ENCODE results near the gene POLG2. TPM values are rescaled to one million over a fixed set of nuclear protein-coding genes. Genes with fewer than 3 reads are reported as not detected.
A peak's percentile ranks its signal among the peaks of the same experiment; 100 is the strongest.

The POLG2 gene
- total RNA-seq, 1 donor from 2014 or later = 21.3 TPM

DNA sequence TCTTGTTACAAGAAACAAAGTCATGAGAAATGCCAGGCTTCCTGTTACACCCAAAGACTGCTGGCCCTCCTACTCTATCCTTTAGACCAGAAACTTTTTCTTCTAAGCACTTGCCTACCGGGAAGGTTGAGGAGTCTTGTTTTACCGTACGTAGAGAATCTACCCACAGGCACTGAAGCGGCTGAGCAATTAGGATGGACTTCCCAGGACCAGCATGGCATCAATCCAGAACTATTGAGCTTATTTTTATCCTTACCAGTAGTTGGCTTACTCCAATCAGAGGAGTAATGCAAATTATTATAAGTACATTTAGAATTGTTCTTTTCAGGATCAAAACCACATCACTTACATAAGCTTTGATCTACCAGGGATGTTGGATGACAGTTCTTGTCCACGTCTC, 35.6 kb upstream of the POLG2 start:
- peaks cover 2% of the 10 kb centered on the region for H3K27me3 Mint-ChIP-seq (ENCODE audit: unreplicated experiment)
- peaks cover 54% of the 10 kb centered on the region for H3K36me3 Mint-ChIP-seq (ENCODE audit: low read depth, unreplicated experiment)
- H3K4me3 Mint-ChIP-seq (ENCODE audit: unreplicated experiment) = no peak overlapping the region
- H3K4me1 Mint-ChIP-seq (ENCODE audit: unreplicated experiment) = peaks cover 18% of the 10 kb centered on the region
- TF ChIP-seq CTCF (IDR thresholded peaks at IDR 0.05; ENCODE audit: unreplicated experiment) = no peak
- H3K27ac Mint-ChIP-seq (ENCODE audit: unreplicated experiment) = no peak overlapping the region
- no peak for DNase-seq (ENCODE audit: low spot score)
- H3K9me3 Mint-ChIP-seq (ENCODE audit: unreplicated experiment) = no peaks in the 10 kb centered on the region

GRCh38 chr17:64531955-64532371, 35.1 kb upstream of the POLG2 start:
- no peak overlapping the region for H3K27ac Mint-ChIP-seq (ENCODE audit: unreplicated experiment)
- H3K9me3 Mint-ChIP-seq (ENCODE audit: unreplicated experiment) = no peaks in the 10 kb centered on the region
- DNase-seq (ENCODE audit: low spot score) = no peak
- H3K4me1 Mint-ChIP-seq (ENCODE audit: unreplicated experiment) = peaks cover 18% of the 10 kb centered on the region
- H3K4me3 Mint-ChIP-seq (ENCODE audit: unreplicated experiment) = no peak overlapping the region
- peaks cover 2% of the 10 kb centered on the region for H3K27me3 Mint-ChIP-seq (ENCODE audit: unreplicated experiment)
- H3K36me3 Mint-ChIP-seq (ENCODE audit: low read depth, unreplicated experiment) = peaks cover 55% of the 10 kb centered on the region
- no peak for TF ChIP-seq CTCF (IDR thresholded peaks at IDR 0.05; ENCODE audit: unreplicated experiment)

- Mint-ChIP-seq H3K27ac (ENCODE audit: unreplicated experiment) (no peak overlapping the region), H3K36me3 (ENCODE audit: low read depth, unreplicated experiment) (peaks cover 45% of the 10 kb centered on the region), H3K27me3 (ENCODE audit: unreplicated experiment) (peaks cover 2% of the 10 kb centered on the region), H3K4me1 (ENCODE audit: unreplicated experiment) (peaks cover 10% of the 10 kb centered on the region), H3K4me3 (ENCODE audit: unreplicated experiment) (peak overlapping the region; percentile 37), H3K9me3 (ENCODE audit: unreplicated experiment) (no peaks in the 10 kb centered on the region)
- no peak for DNase-seq (ENCODE audit: low spot score)
- TF ChIP-seq CTCF (IDR thresholded peaks at IDR 0.05; ENCODE audit: unreplicated experiment) = no peak
These were observed 32.4 kb upstream of the POLG2 start for GRCh38 chr17:64529221-64529620.

DNA sequence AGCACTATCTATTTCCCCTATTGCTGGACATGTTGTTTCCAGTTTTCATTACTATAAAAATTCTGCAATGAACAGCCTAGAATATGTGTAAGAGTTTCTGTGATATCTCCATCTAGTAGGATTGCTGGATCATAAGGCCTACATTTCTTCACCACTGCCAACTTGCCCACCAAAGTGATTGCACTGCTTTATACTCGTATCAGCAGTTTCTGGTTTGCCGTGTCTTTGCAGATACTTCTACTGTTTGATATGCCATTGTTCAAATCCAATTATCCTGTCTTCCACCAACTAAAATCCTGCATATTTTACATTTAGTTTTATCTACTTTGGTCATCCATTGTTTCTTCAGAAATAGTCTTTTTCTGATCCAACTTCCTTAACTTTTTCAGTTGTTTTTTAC, 31.1 kb upstream of the POLG2 start:
- H3K4me1 Mint-ChIP-seq (ENCODE audit: unreplicated experiment) = no peaks in the 10 kb centered on the region
- no peak overlapping the region for H3K4me3 Mint-ChIP-seq (ENCODE audit: unreplicated experiment)
- H3K9me3 Mint-ChIP-seq (ENCODE audit: unreplicated experiment) = no peaks in the 10 kb centered on the region
- H3K27ac Mint-ChIP-seq (ENCODE audit: unreplicated experiment) = peak overlapping the region; percentile 0
- peaks cover 2% of the 10 kb centered on the region for H3K27me3 Mint-ChIP-seq (ENCODE audit: unreplicated experiment)
- no peak for DNase-seq (ENCODE audit: low spot score)
- peaks cover 35% of the 10 kb centered on the region for H3K36me3 Mint-ChIP-seq (ENCODE audit: low read depth, unreplicated experiment)
- no peak for TF ChIP-seq CTCF (IDR thresholded peaks at IDR 0.05; ENCODE audit: unreplicated experiment)

DNA sequence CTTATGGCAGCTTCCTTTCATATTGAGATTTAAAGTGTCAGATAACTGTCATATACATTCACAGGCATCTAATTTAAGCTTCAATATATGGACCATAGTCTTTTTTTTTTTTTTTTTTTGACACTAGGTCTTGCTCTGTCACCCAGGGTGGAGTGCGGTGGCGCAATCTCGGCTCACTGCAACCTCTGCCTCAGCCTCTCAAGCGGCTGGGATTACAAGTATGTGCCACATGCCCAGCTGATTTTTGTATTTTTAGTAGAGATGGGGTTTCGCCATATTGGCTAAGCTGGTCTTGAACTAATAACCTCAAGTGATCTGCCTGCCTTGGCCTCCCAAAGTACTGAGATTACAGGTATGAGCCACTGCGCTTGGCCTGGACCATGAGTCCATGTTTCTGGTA, 23.5 kb upstream of the POLG2 start:
- Mint-ChIP-seq H3K9me3 (ENCODE audit: unreplicated experiment) (no peaks in the 10 kb centered on the region), H3K4me1 (ENCODE audit: unreplicated experiment) (no peaks in the 10 kb centered on the region), H3K36me3 (ENCODE audit: low read depth, unreplicated experiment) (peaks cover 6% of the 10 kb centered on the region), H3K27me3 (ENCODE audit: unreplicated experiment) (no peaks in the 10 kb centered on the region), H3K27ac (ENCODE audit: unreplicated experiment) (no peak overlapping the region), H3K4me3 (ENCODE audit: unreplicated experiment) (no peak overlapping the region)
- no peak for TF ChIP-seq CTCF (IDR thresholded peaks at IDR 0.05; ENCODE audit: unreplicated experiment)
- DNase-seq (ENCODE audit: low spot score) = no peak
